ENCODE measurements around the gene DHX30.

DHX30 gene

DNA sequence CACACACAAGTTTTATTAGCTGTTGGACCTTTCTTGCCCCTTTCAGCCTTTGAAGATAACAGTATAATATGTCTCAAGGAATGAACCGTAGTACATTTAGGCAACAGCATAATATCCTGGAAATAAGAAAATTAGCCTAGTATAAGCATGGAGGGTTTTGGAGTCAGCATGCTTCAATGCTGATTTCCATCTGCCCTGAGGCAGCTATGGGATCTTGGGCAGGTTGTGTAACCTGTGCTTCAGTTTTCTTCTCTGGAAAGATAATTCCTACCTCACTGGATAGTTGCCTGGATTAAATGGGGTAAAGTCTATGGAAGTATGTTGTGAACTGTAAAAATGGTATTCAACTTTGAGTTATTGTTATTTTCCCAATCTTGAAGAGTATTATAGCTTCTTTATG, 1.6 kb downstream of the DHX30 start:
- DNase-seq = no peak

DNA sequence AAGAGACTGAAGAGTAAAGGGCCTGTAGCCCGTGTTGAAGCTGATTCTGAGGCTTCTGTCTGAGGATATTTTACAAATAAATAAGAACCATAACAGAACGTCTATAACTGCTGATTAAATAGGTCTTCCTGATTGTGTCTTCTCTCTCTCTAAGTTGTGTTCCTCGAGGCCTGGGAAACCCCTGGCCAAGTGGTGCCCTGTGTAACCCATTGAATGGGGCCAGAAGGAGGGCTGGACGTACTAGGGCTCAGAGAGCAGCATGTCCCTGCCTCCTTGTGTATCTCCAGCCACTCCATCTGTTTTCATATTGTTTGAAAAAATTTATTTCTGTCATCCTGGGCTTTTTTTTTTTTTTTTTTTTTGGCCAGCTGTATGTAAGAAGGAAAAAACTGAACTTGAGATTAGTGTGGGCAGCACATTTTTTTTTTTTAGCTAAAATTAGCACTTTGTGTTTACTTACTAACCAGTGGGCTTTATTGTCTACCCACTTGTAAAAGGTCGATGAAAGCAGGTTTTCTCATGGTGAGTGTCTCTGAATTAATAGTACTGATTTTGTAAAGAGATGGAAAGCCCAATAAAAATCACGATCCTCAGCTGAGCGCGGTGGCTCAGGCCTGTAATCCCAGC, 10.7 kb downstream of the DHX30 start:
- DNase-seq = no peak

DNA sequence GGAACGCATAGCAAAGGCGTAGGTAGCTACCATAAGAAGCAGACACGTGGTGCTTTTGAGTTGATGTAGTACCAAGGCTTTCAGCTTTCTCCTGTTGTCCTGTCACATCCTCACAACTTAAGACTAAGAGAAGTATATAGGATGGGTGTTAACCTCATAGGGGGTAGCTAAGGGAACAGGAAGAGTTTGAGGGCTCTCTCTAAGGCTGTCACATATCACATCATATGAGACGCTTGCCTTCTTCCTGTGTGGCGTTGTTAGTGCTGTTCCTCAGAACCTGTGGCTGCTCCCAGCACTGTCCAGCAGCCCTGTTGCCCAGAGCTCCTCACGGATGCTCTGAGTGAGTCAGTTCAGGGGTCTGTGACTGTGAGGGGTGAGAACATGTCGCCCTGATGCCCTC, 14.7 kb downstream of the DHX30 start:
- no peak for DNase-seq

DNA sequence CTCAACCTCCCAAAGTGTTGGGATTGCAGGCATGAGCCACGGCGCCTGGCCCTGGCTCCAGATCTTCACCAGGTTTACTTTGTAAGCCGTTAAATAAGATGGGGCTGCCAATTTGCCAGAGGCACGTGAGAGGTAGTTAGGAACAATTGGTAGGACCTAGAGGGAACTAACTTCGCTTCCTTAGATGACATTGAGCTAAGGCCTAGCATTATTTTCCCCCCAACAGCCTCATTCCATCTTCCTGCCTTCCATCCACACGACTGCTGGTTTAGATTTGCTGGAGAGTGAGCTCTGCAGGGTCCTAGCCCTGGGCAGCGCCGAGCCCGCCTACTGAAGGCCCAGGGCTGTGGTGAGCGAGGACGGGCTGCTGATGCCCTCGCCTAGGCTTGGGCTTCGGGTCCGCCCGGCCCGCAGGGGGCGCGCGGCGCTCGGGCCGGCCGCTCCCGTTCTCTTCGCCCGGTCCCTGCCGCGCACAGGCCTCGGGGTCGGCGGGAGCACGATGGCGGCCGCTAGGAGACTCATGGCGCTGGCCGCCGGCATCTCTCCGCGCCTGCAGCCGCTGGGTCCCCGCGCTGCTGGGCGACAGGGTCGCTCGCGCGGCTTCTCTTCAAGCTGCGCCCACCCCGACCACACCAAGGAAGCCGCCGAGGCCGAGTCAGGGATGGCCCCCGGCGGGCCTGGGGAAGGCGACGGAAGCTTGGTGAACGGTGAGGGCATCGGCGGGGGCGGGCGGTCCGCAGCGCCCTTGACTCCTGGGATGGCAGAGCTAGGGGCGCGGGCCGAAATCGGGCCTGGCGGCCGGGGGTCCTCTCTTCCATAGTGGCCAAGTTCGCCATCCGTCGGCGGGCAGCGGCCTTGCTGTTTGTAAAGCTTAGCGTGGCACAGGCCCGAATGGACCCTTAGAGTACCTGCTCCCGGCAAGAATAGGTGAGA, 21.9 kb downstream of the DHX30 start:
- peak; percentile 89 for DNase-seq

DNA sequence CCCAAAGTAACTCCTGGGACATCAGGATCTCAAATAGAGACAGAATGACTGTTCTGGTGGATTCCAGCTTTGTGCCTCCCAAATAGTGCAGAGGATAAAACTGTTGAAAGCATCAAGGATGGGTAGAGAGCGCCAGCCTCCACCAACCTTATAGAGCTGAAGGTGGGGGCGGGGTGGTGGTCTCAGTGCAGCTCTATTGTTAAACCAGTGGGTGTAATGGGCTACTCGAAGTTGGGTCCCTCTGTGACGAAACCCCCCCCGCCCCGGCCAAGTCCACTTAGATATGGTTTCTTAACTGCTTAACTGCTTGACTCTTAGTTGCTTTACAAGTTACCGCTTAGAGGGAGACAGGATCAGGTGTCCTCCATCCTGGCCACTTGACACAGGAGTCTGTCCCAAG, 22.7 kb downstream of the DHX30 start:
- DNase-seq = peak; percentile 20

DNA sequence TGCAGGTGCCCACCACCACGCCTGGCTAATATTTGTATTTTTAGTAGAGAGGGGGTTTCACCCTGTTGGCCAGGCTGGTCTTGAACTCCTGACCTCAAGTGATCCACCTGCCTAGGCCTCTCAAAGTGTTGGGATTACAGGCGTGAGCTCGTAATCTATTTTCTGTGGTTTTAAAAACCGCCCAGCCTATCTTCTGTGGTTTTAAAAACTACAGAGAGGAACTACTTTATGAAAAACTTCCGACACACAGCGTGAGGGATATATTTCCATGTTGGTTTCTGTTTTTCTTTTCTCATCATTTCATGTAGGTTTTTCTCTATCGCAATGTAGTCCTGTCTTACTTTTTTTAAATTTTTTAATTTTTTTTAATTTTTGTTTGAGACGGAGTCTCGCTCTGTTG, 26.5 kb downstream of the DHX30 start:
- peak; percentile 64 for DNase-seq

DNA sequence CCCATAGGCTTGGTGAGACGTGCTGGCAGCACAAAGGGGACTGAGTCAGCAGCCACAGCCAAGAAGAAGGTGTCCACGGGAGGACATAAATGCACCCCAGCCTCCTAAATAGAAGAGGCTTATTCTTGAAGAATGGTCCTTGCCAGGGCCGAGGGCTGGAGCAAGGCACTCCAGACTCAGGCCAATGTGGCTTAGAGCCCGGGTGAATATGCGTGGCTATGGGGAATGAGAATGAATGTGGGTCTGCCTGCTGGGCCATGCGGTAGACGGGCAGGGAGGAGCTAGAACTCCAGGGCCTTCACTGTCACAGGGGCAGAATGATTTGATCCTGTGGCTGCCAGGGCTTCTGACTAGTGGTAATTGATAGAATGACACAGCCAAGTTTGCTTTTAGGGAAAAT, 34.0 kb downstream of the DHX30 start:
- no peak for DNase-seq

DNA sequence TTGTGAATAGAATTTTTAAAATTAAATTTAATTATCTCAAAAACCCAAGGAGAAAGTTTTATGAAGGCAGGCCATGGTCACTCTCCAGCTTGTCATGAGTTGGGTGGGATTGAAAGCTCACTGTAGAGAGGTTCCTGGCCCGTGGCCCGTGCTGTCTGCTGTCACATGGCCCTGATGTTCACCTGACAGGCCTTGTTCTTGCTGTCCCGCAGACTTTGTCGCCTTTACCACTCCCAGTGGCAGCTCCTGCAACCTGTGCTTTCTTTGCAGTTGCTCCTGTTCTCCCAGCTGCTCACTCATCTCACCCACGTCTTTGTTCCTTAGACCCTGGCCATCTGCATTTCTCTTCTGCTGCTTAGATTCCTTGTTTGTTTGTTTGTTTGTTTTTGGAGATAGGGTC, 35.6 kb downstream of the DHX30 start:
- DNase-seq = no peak

DNA sequence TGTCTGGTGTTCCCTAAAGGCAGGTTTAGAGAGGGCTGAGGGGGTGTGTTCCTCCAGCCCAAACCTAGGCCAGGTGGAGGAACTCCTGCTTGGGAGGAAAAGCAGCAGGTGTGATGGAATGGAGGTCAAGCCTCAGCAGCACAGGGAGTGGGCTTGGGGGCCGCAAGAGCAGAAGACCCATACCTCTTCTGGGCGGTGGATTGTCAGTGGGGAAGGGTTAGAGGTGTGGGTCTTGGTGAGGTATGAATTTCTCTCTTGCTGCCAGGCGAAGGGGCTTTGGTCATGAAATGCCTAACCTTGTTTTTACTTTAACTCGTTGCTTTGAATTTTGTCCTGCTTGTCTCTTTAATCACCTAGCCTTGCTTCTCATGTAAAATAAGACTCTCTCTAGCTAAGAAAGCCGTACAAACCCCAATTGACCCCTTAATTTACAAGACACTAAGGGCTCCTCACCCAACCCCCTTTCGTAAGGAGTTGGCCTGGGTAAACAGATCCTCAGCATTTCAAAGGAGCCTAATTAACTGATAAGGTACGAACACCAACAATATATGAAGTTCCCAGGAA, 38.9 kb downstream of the DHX30 start:
- no peak for DNase-seq

DNA sequence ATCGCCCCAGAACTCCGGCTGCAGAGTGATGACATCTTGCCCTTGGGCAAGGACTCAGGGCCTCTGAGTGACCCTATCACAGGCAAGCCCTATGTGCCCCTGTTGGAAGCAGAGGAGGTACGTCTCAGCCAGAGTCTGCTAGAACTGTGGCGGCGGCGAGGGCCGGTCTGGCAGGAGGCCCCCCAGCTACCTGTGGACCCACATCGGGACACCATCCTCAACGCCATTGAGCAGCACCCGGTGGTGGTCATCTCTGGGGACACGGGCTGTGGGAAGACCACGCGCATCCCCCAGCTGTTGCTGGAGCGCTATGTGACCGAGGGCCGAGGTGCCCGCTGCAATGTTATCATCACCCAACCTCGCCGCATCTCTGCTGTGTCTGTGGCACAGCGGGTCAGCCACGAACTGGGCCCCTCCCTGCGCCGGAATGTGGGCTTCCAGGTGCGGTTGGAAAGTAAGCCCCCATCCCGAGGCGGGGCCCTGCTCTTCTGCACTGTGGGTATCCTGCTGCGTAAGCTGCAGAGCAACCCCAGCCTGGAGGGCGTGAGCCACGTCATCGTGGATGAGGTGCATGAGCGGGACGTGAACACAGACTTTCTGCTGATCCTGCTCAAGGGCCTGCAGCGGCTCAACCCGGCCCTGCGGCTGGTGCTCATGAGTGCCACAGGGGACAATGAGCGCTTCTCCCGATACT, 43.4 kb downstream of the DHX30 start:
- no peak for DNase-seq

DNA sequence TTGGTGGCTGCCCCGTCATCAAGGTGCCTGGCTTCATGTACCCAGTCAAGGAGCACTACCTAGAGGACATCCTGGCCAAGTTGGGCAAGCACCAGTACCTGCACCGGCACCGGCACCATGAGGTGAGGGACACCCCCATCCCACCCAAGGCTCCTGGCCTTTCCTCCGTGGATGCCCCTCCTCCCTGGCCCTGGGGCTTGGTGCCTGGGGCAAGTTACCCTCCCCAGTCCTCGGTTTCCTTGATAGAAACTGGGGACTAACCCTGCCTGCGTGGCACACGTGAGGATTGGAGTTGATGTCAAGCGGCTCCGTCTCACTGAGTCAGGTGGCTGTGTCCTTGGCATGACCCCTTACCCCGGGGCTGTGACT, 43.9 kb downstream of the DHX30 start:
- no peak for DNase-seq

DNA sequence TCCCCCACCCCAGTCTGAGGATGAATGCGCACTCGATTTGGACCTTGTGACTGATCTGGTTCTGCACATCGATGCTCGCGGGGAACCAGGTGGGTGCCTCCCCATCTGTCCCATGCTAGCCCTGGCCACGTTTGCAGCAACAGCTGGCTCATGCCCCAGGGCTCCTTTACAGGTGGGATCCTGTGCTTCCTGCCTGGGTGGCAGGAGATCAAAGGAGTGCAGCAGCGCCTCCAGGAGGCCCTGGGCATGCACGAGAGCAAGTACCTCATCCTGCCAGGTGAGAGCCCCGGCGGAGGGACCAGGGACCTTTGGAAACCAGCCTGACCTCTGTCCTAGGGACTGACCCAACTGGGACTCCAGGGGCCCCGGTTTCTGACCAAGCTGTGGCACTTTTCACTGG, 44.3 kb downstream of the DHX30 start:
- DNase-seq = no peak

DNA sequence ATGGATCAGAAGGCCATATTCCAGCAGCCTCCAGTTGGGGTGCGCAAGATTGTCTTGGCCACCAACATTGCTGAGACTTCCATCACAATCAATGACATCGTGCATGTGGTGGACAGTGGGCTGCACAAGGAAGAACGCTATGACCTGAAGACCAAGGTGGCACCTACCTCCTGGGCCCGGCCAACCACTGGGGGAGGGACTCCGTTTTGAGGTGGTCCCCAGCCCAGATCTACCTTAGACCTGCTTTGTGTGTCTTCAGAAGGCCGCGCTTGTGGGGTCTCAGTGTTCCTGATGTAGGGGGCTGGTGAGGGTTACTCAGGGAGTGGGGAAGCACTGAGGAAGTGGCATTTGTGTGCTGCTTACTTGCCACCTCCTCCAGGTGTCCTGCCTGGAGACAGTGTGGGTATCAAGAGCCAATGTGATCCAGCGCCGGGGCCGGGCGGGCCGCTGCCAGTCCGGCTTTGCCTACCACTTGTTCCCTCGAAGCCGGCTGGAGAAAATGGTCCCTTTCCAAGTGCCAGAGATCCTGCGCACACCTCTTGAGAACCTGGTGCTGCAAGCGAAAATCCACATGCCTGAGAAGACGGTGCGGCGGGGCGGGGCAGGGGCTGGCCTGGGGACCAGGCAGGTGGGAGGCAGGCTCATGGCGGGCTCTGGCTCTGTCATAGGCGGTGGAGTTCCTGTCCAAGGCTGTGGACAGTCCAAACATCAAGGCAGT, 45.0 kb downstream of the DHX30 start:
- no peak for DNase-seq

DNA sequence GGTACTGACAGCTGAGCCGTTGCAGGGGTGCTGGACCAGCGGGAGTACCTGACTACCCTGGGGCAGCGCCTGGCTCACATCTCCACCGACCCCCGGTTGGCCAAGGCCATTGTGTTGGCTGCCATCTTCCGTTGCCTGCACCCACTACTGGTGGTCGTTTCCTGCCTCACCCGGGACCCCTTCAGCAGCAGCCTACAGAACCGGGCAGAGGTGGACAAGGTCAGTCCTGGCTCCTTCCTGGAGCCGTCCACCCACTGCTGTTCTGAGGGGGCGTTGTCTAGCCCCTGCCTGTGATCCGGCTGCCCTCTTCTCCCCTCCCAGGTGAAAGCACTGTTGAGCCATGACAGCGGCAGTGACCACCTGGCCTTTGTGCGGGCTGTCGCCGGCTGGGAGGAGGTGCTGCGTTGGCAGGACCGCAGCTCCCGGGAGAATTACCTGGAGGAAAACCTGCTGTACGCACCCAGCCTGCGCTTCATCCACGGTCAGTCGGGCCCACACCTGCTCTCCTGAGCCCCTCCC, 45.7 kb downstream of the DHX30 start:
- DNase-seq = no peak

DNA sequence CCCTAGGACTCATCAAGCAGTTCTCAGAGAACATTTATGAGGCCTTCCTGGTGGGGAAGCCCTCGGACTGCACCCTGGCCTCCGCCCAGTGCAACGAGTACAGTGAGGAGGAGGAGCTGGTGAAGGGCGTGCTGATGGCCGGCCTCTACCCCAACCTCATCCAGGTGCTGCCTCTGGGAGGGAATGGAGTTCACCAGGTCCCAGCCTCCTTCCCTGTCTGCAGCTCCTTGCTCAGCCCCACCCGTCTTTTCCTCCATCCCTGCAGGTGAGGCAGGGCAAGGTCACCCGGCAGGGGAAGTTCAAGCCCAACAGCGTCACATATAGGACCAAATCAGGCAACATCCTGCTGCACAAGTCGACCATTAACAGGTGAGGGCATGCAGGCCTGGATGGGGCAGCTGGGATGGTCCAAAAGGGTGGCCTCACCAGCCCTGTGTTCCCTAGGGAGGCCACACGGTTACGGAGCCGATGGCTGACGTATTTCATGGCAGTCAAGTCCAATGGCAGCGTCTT, 46.3 kb downstream of the DHX30 start:
- no peak for DNase-seq

DNA sequence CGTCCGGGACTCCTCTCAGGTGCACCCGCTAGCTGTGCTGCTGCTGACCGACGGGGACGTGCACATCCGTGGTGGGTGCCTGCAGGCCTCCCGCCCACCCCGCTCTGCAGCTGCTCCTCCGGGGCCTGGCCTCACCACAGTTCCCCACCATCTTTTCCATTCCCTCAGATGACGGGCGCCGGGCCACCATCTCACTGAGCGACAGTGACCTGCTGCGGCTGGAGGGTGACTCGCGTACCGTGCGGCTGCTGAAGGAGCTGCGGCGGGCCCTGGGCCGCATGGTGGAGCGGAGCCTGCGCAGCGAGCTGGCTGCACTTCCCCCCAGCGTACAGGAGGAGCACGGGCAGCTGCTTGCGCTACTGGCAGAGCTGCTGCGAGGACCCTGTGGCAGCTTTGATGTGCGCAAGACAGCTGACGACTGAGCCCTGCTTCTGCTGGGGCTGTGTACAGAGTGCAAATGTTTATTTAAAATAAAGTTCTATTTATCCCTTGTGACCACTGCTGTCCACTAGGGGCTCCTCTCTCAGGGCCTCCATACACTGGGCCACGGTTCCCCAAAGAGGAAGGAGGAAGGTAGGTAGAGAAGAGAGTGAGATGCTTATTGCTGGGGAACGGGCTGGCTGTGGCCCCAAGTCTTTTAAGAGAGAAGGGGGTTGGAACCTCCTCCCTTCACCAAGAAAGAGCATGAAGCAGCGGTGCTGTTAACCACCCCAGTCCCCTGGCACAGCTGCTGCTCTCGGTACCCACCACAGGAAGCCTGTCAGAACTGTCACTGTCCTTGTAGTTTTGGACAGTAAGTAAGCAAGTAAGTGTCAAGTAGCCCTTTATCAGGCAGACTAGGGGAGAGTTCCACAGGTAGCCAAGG, 47.0 kb downstream of the DHX30 start:
- DNase-seq = peak; percentile 68

DNA sequence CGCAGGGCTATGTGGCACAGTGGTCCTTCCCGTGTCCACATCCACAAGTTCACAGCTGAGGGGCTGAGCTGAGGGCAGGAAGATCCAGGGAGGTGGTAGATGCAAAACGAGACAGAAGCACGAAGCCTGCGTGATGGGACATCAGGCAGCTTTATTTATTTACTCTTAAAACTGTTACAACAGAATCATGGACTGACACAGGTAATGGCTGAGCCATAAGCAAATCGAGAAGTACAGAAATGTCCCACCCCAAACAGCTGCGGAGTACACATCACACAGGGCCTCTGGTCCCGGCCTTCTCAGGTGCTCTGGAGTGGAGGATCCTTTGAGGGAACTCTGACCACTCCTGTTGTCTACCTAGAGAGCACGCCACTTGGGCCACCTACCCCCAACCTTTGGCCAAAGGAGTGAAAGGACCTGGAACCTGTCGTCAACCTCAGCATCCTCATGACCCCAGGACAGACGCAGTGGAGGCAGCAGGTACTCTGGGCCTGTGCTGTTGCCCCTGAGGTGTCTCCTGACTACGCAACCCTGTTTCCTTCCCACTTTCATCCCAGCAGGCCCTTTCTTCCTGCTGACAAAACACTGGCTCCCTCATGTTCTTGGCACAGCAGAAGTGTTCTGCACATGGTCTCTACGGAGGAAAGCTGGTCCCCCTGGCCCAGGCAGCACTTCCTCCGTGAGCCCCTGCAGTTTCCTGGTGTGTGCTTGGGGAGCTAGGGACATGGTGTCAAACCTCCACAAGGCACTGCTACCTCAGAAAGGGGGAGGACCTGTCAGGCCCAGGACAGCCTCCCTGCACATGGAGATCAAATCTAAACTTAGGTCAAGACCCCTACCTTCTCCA, 47.8 kb downstream of the DHX30 start:
- DNase-seq = no peak

DNA sequence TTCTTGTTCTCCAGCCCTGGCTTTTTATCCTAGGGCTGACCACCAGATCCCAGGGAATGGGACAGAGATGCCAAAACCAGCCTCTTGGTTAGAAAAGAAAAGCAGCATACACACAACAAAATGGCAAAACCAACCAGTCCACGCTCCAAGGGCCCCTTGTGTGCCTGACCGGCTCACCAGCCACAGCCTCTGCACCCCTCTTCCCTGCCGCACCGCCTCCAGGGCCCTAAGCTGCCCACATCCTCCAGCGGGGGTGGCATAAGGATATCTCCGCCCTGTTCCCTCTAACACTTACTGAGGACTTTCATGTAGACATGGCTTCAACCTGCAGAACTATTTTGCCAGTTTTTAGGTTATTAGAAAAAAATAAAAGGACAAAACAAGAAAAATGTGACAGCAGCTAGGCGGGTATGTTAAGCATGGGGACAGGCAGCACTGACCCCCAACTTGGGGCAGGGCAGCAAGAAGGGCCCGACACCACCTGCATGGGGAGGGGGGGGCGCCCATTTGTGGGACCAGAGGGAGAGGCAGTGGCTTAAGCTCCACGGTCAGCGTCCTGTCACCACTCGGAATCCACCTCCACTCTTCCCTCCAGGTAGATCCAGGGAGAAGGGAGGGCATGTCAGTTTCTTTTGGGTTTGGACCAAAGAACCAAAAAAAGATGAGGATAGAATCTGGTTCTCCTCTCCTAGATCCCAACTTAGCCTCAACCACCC, 49.1 kb downstream of the DHX30 start:
- DNase-seq = no peak
